ENCODE data around the gene SYTL3.

DNA sequence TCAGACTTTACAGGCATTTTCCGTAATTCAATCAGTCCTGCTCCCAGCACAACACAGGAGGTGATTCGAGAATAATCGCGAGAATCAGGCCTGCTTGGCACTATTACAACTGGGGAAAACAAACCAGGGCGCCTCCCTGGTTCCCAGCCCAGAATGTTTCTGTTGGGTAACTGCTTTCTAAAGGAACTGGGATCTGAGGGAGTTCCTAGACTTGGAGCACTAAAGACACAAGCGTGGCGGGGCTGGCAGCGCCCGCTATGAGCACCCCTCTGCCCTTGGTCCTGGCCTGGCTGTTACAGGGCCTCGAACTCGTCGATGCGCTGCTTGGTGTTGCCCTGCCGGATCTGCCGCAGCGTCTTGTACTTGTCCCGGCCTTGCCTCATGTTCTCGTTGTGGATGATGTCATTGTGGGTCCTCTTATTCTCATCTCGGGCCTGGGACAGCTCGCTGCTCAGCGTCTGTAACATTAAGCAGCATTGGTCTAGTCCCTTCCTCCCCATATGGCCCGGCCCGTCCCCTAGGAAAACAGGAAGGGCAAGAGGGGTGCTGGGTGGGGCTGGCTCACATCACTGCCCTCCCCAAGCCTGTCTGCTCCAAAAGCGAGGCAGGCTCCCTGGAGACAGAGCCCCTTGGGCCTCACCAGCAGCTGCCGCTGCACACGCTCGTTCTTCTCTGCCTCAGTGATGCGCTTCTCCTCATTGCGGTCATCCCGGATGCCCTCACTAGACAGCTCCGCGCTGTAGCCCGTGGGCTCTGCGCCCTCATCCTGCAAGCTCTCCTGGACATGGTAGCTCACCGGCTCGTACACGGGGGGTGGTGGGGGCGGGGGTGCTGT, 117.0 kb downstream of the SYTL3 start:
- no peak for TF ChIP-seq EZH2 (IDR thresholded peaks at IDR 0.05; ENCODE audit: borderline replicate concordance, low read depth, low read length, severe bottlenecking)
- TF ChIP-seq, protein P1, sequence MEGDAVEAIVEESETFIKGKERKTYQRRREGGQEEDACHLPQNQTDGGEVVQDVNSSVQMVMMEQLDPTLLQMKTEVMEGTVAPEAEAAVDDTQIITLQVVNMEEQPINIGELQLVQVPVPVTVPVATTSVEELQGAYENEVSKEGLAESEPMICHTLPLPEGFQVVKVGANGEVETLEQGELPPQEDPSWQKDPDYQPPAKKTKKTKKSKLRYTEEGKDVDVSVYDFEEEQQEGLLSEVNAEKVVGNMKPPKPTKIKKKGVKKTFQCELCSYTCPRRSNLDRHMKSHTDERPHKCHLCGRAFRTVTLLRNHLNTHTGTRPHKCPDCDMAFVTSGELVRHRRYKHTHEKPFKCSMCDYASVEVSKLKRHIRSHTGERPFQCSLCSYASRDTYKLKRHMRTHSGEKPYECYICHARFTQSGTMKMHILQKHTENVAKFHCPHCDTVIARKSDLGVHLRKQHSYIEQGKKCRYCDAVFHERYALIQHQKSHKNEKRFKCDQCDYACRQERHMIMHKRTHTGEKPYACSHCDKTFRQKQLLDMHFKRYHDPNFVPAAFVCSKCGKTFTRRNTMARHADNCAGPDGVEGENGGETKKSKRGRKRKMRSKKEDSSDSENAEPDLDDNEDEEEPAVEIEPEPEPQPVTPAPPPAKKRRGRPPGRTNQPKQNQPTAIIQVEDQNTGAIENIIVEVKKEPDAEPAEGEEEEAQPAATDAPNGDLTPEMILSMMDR (IDR thresholded peaks at IDR 0.05; ENCODE audit: borderline replicate concordance, extremely low read depth, low read length, poor library complexity, severe bottlenecking), result no peak
